HepG2 (cell line): ENCODE results near the gene PRXL2A. TPM values are rescaled to one million over a fixed set of nuclear protein-coding genes. Genes with fewer than 3 reads are reported as not detected.
A peak's percentile ranks its signal among the peaks of the same experiment; 100 is the strongest.

Source experiments
- ATAC-seq: fragments of 200-7000 bp; cut with Tn5 transposase; 3 replicates; pipeline ENCODE4 v1.9.1; 2020; ENCODE audit warnings: mild to moderate bottlenecking, moderate library complexity
- BruUV-seq: library from RNA; stranded (reverse); fragments of 400-500 nt; replicated peaks from 2 replicates; lab custom pipeline; 2021; lab: Mats Ljungman, UMichigan
- CTCF ChIA-PET: fragments of 300-600 bp; formaldehyde crosslinking; extraction: SDS; loops from one replicate; lab custom pipeline; 2021; ENCODE audit warnings: low total read pairs, inconsistent platforms, low intra/inter-chr PET ratio; lab: Yijun Ruan, JAX
- POLR2A ChIA-PET: fragments of 350-600 bp; sonication (Branson Sonifier 250); formaldehyde crosslinking; loops from one replicate; lab custom pipeline; 2020; ENCODE audit warnings: antibody characterized with exemption, inconsistent platforms; lab: Yijun Ruan, JAX
- DNase-seq: peaks from one replicate; pipeline ENCODE4 v3.0.0-alpha.2; 2015; ENCODE audit warnings: low spot score
- FAIRE-seq: peaks from 3 replicates; lab custom pipeline; 2011; peaks lifted over from hg19 to GRCh38; lab: Jason Lieb, UNC
- H2AFZ ChIP-seq: one replicate; pipeline ENCODE4 v1.6.1; 2011; ENCODE audit warnings: low read length, inconsistent platforms
- H3K27ac ChIP-seq: fragments of 300-600 bp; 3 replicates; pipeline ENCODE4 v1.8.0; 2011; ENCODE audit warnings: mixed run types, mild to moderate bottlenecking, mixed read lengths, low read length, inconsistent platforms; ENCODE audit not compliant: insufficient read depth; ENCODE audit errors: extremely low read length
- H3K27me3 ChIP-seq, 2 experiments: fragments of 200-600 bp in 1 of 2; 2 replicates in 1 of 2; 3 replicates in 1 of 2; pipeline versions ENCODE4 v1.6.0 to v1.8.0; 2011; ENCODE audit warnings: low read length in 2 of 2, mild to moderate bottlenecking in 2 of 2, moderate library complexity in 2 of 2, inconsistent platforms in 1 of 2; ENCODE audit not compliant: insufficient read depth in 2 of 2, control insufficient read depth in 1 of 2
- H3K36me3 ChIP-seq, 2 experiments: fragments of 200-600 bp in 1 of 2; replicated peaks in 1 of 2; 2 replicates in 1 of 2; 3 replicates in 1 of 2; pipeline versions ENCODE4 v1.5.1 to v1.8.0; 2011; ENCODE audit warnings: low read length in 2 of 2, inconsistent platforms in 1 of 2; ENCODE audit not compliant: insufficient read depth in 2 of 2, control insufficient read depth in 1 of 2
- H3K4me1 ChIP-seq: 2 replicates; pipeline ENCODE4 v1.5.1; 2012; ENCODE audit warnings: low read length, inconsistent platforms; ENCODE audit not compliant: insufficient read depth
- H3K4me2 ChIP-seq: 2 replicates; pipeline ENCODE4 v1.6.0; 2011; ENCODE audit warnings: low read depth, low read length, inconsistent platforms
- H3K4me3 ChIP-seq, 3 experiments: fragments of 200-600 bp in 1 of 3; sonication (generic), shearing (Covaris generic) in 1 of 3; replicated peaks in 1 of 3; 2 replicates each; pipeline ENCODE4 v1.5.1; 2011 to 2016; ENCODE audit warnings: low read length in 3 of 3, inconsistent platforms in 2 of 3, low read depth in 2 of 3, mild to moderate bottlenecking in 2 of 3, control low read depth in 1 of 3, mixed read lengths in 1 of 3; ENCODE audit not compliant: insufficient read depth in 1 of 3
- H3K79me2 ChIP-seq: one replicate; pipeline ENCODE4 v1.6.1; 2011; ENCODE audit warnings: low read length, inconsistent platforms; ENCODE audit not compliant: insufficient read depth
- H3K9ac ChIP-seq: 2 replicates; pipeline ENCODE4 v1.6.0; 2011; ENCODE audit warnings: mild to moderate bottlenecking, low read depth, low read length, inconsistent platforms; ENCODE audit not compliant: insufficient read depth
- H3K9me3 ChIP-seq: 2 replicates; pipeline ENCODE4 v1.5.1; 2012; ENCODE audit warnings: mild to moderate bottlenecking, low read length
- H4K20me1 ChIP-seq: 2 replicates; pipeline ENCODE4 v1.6.0; 2011; ENCODE audit warnings: inconsistent platforms, mild to moderate bottlenecking, low read length, moderate library complexity; ENCODE audit not compliant: insufficient read depth
- CENPX ChIP-seq: sonication (generic); formaldehyde crosslinking; IDR thresholded peaks from 2 replicates; pipeline ENCODE4 v1.9.0; 2021; ENCODE audit warnings: mild to moderate bottlenecking, missing genetic modification reagents, moderate library complexity
- HMGXB4 ChIP-seq, 2 experiments: sonication (generic) in 1 of 2; formaldehyde crosslinking in 1 of 2; IDR thresholded peaks; 2 replicates each; pipeline versions ENCODE4 v1.4.0 to v1.6.1; 2018 to 2020; ENCODE audit warnings: missing genetic modification reagents in 2 of 2, borderline replicate concordance in 1 of 2, low read depth in 1 of 2, mild to moderate bottlenecking in 1 of 2, missing biosample characterization in 1 of 2
- JUN ChIP-seq: sonication (generic); formaldehyde crosslinking; IDR thresholded peaks from 2 replicates; pipeline ENCODE4 v1.4.0; 2020; ENCODE audit warnings: mild to moderate bottlenecking, missing genetic modification reagents
- MED13 ChIP-seq: sonication (generic); formaldehyde crosslinking; IDR thresholded peaks from 2 replicates; pipeline ENCODE4 v1.5.0; 2020; ENCODE audit warnings: missing genetic modification reagents
- SIN3A ChIP-seq: IDR thresholded peaks from 2 replicates; pipeline ENCODE4 v1.6.1; 2011; ENCODE audit warnings: low read depth, mild to moderate bottlenecking, control low read depth, low read length, borderline replicate concordance
- ZFYVE20 ChIP-seq: sonication (generic); formaldehyde crosslinking; IDR thresholded peaks from 2 replicates; pipeline ENCODE4 v1.8.0; 2023; ENCODE audit warnings: low read depth, mild to moderate bottlenecking, moderate library complexity, missing genetic modification reagents, borderline replicate concordance
- ZNF552 ChIP-seq: sonication (generic); formaldehyde crosslinking; IDR thresholded peaks from 2 replicates; pipeline ENCODE4 v1.9.0; 2022; ENCODE audit warnings: missing genetic modification reagents, mild to moderate bottlenecking, borderline replicate concordance
- ZNF660 ChIP-seq: sonication (generic); formaldehyde crosslinking; IDR thresholded peaks from 2 replicates; pipeline ENCODE4 v1.5.1; 2020; ENCODE audit warnings: mild to moderate bottlenecking, low read depth, missing genetic modification reagents, borderline replicate concordance
- ZNF672 ChIP-seq: sonication (generic); formaldehyde crosslinking; IDR thresholded peaks from 2 replicates; pipeline ENCODE4 v1.8.1; 2022; ENCODE audit warnings: missing genetic modification reagents
- ZNF737 ChIP-seq: sonication (generic); formaldehyde crosslinking; IDR thresholded peaks from 2 replicates; pipeline ENCODE4 v1.5.0; 2020; ENCODE audit warnings: missing genetic modification reagents, mild to moderate bottlenecking, borderline replicate concordance
- ZSCAN25 ChIP-seq: sonication (generic); formaldehyde crosslinking; IDR thresholded peaks from 2 replicates; pipeline ENCODE4 v1.8.0; 2022; ENCODE audit warnings: mild to moderate bottlenecking, missing genetic modification reagents
- WGBS: methylation state at CpG from one replicate; pipeline ENCODE4 v1.1.6; 2017; ENCODE audit warnings: low lambda C conversion rate; 5-methylcytosine and 5-hydroxymethylcytosine counted together
- in situ Hi-C: cut with HindIII; loops from 2 replicates; pipeline ENCODE4 v1.10.0; 2017; ENCODE audit warnings: low pct_unique_long_range_greater_than_20kb; ENCODE audit not compliant: extremely low pct_ligation_motif_present
- intact Hi-C: fragments of 100-400 bp; cut with micrococcal nuclease; formaldehyde crosslinking; loops from one replicate; pipeline ENCODE4 v1.10.0; 2022; ENCODE audit not compliant: unreplicated experiment
- polyA plus RNA-seq, 8 experiments: library from polyadenylated mRNA; depleted of rRNA in 3 of 8; stranded (reverse) in 7 of 8; unstranded in 1 of 8; fragments of >200 nt; fragmentation: Illumina TruSeq in 4 of 8; extraction: Trizol in 4 of 8; gene quantifications; 2 replicates each; pipeline versions ENCODE4 v1.2.1 to v1.2.3, GENCODE V29; 2011 to 2016; ENCODE audit warnings: low read depth in 4 of 8, missing spikeins in 1 of 8, mixed read lengths in 1 of 8; ENCODE audit not compliant: insufficient read depth in 1 of 8
- total RNA-seq, 5 experiments: library from RNA; depleted of rRNA; stranded (reverse); fragments of >200 nt; fragmentation: Illumina TruSeq; extraction: Trizol; gene quantifications; 2 replicates each; pipeline ENCODE4 v1.2.3, GENCODE V29; 2016; ENCODE audit warnings: low read depth in 1 of 5
- TF ChIP-seq, protein P1 (sequence below): sonication (generic); formaldehyde crosslinking; IDR thresholded peaks from 2 replicates; pipeline ENCODE4 v1.4.0; 2020; ENCODE audit warnings: missing genetic modification reagents, borderline replicate concordance
- TF ChIP-seq, protein P2 (sequence below): sonication (generic); formaldehyde crosslinking; IDR thresholded peaks from 2 replicates; pipeline ENCODE4 v1.8.0; 2022; ENCODE audit warnings: mild to moderate bottlenecking, missing genetic modification reagents; ENCODE audit not compliant: insufficient replicate concordance
- TF ChIP-seq, protein P3 (sequence below): sonication (generic); formaldehyde crosslinking; IDR thresholded peaks from 2 replicates; pipeline ENCODE4 v1.8.1; 2022; ENCODE audit warnings: low read depth, mild to moderate bottlenecking, missing genetic modification reagents

Gene PRXL2A
- total and polyA plus RNA-seq, 2 of the 13 experiments (the other 11 are each of a cell fraction or from before 2014, with no cell fraction given), result 43.9 to 79.9 TPM

DNA sequence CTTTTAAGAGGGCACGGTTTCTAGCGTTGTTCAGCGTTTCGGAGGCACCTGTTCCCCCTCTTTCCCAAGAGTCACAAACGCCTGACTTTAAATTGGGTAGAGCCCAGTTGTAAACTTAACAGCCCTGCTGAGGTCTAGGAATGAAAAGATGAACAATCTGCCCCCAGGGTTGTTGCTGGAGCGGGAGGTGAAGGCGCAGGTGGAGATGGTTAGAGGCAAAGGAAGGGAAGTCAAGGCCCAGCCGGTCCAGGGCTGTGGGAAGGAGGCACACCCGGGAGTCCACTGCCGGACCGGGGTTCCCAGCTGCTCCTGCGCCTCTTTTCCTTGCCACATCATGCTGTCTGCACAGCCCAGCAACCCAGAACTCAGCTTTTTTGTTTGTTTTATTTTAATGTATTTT lies 770 bp downstream of the PRXL2A start:
- CTCF ChIA-PET, result no interaction called here
- no peak for TF ChIP-seq MED13 (CRISPR knock-in tag)
- TF ChIP-seq ZSCAN25, result peak; percentile 2; the same call in 1 of the 2 replicates
- TF ChIP-seq, protein P1, sequence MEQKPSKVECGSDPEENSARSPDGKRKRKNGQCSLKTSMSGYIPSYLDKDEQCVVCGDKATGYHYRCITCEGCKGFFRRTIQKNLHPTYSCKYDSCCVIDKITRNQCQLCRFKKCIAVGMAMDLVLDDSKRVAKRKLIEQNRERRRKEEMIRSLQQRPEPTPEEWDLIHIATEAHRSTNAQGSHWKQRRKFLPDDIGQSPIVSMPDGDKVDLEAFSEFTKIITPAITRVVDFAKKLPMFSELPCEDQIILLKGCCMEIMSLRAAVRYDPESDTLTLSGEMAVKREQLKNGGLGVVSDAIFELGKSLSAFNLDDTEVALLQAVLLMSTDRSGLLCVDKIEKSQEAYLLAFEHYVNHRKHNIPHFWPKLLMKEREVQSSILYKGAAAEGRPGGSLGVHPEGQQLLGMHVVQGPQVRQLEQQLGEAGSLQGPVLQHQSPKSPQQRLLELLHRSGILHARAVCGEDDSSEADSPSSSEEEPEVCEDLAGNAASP (CRISPR knock-in tag), result no peak
- no peak for TF ChIP-seq ZNF660 (CRISPR knock-in tag)
- no peak for TF ChIP-seq JUN (CRISPR knock-in tag)
- TF ChIP-seq, protein P2, sequence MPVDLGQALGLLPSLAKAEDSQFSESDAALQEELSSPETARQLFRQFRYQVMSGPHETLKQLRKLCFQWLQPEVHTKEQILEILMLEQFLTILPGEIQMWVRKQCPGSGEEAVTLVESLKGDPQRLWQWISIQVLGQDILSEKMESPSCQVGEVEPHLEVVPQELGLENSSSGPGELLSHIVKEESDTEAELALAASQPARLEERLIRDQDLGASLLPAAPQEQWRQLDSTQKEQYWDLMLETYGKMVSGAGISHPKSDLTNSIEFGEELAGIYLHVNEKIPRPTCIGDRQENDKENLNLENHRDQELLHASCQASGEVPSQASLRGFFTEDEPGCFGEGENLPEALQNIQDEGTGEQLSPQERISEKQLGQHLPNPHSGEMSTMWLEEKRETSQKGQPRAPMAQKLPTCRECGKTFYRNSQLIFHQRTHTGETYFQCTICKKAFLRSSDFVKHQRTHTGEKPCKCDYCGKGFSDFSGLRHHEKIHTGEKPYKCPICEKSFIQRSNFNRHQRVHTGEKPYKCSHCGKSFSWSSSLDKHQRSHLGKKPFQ (CRISPR knock-in tag), result peak; percentile 1
- no peak for TF ChIP-seq CENPX (CRISPR knock-in tag)
- TF ChIP-seq ZNF672 (CRISPR knock-in tag), result no peak
- TF ChIP-seq HMGXB4 (CRISPR knock-in tag; IDR thresholded peaks at IDR 0.05; ENCODE audit: borderline replicate concordance in 1 of 2, low read depth in 1 of 2), result no peak
- no peak for TF ChIP-seq ZNF552
- TF ChIP-seq, protein P3, sequence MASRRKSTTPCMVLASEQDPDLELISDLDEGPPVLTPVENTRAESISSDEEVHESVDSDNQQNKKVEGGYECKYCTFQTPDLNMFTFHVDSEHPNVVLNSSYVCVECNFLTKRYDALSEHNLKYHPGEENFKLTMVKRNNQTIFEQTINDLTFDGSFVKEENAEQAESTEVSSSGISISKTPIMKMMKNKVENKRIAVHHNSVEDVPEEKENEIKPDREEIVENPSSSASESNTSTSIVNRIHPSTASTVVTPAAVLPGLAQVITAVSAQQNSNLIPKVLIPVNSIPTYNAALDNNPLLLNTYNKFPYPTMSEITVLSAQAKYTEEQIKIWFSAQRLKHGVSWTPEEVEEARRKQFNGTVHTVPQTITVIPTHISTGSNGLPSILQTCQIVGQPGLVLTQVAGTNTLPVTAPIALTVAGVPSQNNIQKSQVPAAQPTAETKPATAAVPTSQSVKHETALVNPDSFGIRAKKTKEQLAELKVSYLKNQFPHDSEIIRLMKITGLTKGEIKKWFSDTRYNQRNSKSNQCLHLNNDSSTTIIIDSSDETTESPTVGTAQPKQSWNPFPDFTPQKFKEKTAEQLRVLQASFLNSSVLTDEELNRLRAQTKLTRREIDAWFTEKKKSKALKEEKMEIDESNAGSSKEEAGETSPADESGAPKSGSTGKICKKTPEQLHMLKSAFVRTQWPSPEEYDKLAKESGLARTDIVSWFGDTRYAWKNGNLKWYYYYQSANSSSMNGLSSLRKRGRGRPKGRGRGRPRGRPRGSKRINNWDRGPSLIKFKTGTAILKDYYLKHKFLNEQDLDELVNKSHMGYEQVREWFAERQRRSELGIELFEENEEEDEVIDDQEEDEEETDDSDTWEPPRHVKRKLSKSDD (CRISPR knock-in tag), result no peak
- TF ChIP-seq SIN3A, result peak; percentile 55; the same call in 1 of the 2 replicates
- no peak for TF ChIP-seq ZFYVE20
- TF ChIP-seq ZNF737 (CRISPR knock-in tag), result no peak
- TF ChIP-seq, all 625 proteins: peak for 3
- Histone ChIP-seq H3K9ac (peak overlapping the region; percentile 92), H3K4me2 (peak overlapping the region; percentile 82), H2AFZ (no peak overlapping the region), H3K79me2 (peaks cover 54% of the 10 kb centered on the region), H3K27ac (peak overlapping the region; percentile 99), H3K4me3 (peak overlapping the region; percentile 76 to 86 (median 78)), H3K27me3 (no peaks in the 10 kb centered on the region; a peak in 1 of 5 replicates), H4K20me1 (peaks cover 10% of the 10 kb centered on the region; the same call in 1 of the 2 replicates), H3K36me3 (no peaks in the 10 kb centered on the region), H3K9me3 (no peaks in the 10 kb centered on the region), H3K4me1 (peaks cover 74% of the 10 kb centered on the region)
- BruUV-seq, result no TSS peak
- 6% methylated on average over 11 of the region's 12 CpGs for WGBS
- in situ Hi-C loops, result no loop called here
- FAIRE-seq, result no peak
- ATAC-seq, result no peak
- POLR2A ChIA-PET, result interaction anchor here (1.6 to 2.0 kb wide), 2 partner anchors 90 to 96 kb away, joined by 5 to 12 read pairs; no protein-coding TSS in a partner anchor
- intact Hi-C loops, result loop anchor here (5.0 kb wide), 1 partner anchor 33 kb away; no protein-coding TSS in a partner anchor
- no peak for DNase-seq
